Right lobe of liver (tissue), 6 donors: ENCODE data around the gene TNS1. TPM values are rescaled to one million over a fixed set of nuclear protein-coding genes. Genes with fewer than 3 reads are reported as not detected.

Experiments used
- ATAC-seq, 4 donors: fragments of 200-7000 bp; cut with Tn5 transposase; one replicate each; pipeline ENCODE4 v1.9.1; 2020; ENCODE audit warnings: mild to moderate bottlenecking in 4 of 4, moderate library complexity in 4 of 4
- DNase-seq, 3 donors: peaks; one replicate each; pipeline ENCODE4 v3.0.0-alpha.2; 2020
- H3K27ac ChIP-seq, 3 donors: fragments of 200-600 bp; one replicate each; pipeline ENCODE4 v1.8.0; 2022
- H3K27me3 ChIP-seq, 2 donors: fragments of 200-600 bp; one replicate each; pipeline ENCODE4 v1.8.0; 2022
- H3K36me3 ChIP-seq, 4 donors: fragments of 200-600 bp; sonication (generic) in 1 of 4; one replicate each; pipeline versions ENCODE4 v1.5.1 to v1.8.0; 2017 to 2022; ENCODE audit warnings: control low read depth in 1 of 4
- H3K4me1 ChIP-seq, 4 donors: fragments of 200-600 bp; sonication (generic) in 1 of 4; one replicate each; pipeline versions ENCODE4 v1.5.1 to v1.8.0; 2017 to 2022; ENCODE audit warnings: control low read depth in 1 of 4
- H3K4me3 ChIP-seq, 3 donors: fragments of 200-600 bp; one replicate each; pipeline ENCODE4 v1.8.0; 2022
- H3K9me3 ChIP-seq, 4 donors: fragments of 200-600 bp; sonication (generic) in 1 of 4; one replicate each; pipeline versions ENCODE4 v1.5.1 to v1.8.0; 2017 to 2022; ENCODE audit warnings: control low read depth in 1 of 4
- POLR2A ChIP-seq: fragments of 450-650 bp; IDR thresholded peaks from one replicate; pipeline ENCODE4 v1.6.1; 2017; ENCODE audit warnings: antibody characterized with exemption, mild to moderate bottlenecking
- WGBS: methylation state at CpG from one replicate; pipeline ENCODE4 v1.1.6; 2018; ENCODE audit warnings: low coverage, low lambda C conversion rate; ENCODE audit not compliant: insufficient coverage; ENCODE audit errors: missing lambda C conversion rate; 5-methylcytosine and 5-hydroxymethylcytosine counted together
- intact Hi-C, 2 donors: fragments of 100-400 bp; cut with DNase I; formaldehyde crosslinking; loops; one replicate each; pipeline versions ENCODE4 v1.11.2 to v1.14.1; 2022
- total RNA-seq, 6 experiments: library from RNA; depleted of rRNA in 2 of 6; stranded (reverse); fragments of >200 nt in 2 of 6; fragmentation: NEBNext Ultra II Directional in 3 of 6; extraction: Animal tissue kit (Norgen Biotek cat#: 25700) in 3 of 6; gene quantifications; one replicate each; pipeline versions ENCODE4 v1.1.0 to v1.2.4, GENCODE V29; 2016 to 2023
- TF ChIP-seq, protein P1 (sequence below), 4 donors: fragments of 200-600 bp in 3 of 4; fragments of 450-650 bp in 1 of 4; IDR thresholded peaks; one replicate each; pipeline versions ENCODE4 v1.5.1 to v1.8.0; 2016 to 2022; ENCODE audit warnings: antibody characterized with exemption in 4 of 4, mild to moderate bottlenecking in 2 of 4
- donor health status: DM: no; HTN: yes; CAD: no.
- donor health status: DM: no; HTN: no; CAD: no.
- donor health status: DM: no; HTN: no; CAD: no.
- donor health status: DM: no; HTN: yes; CAD: no.
- donor health status: DM: no; HTN: yes; CAD: no.

TNS1 gene
- total RNA-seq, 6 experiments from 2014 or later: 68.4 to 209 (median 99.2) TPM

DNA sequence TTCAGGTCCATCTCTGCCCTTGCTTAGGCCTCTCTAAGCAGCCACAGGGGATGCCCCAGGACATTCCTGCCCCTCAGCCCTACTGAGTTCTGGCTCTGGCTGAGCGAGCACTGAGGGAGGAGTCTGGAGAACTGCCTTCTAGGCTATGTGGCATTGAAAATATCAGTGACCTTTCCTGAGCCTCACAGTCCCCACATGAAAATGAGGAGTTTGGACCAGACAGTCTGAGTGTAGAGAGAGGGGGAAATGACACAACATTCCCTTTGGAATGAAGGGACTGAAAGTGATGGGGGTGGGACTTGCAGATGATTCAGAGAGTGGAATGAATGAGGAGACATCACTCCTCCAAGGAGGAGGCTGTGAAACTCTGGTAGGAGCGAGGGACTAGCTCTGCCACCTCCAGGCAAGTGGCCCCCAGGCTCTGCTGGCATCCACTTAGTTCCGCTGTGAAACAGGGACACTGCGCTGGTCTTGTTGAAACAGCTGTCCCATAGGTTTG, 8.0 kb downstream of the TNS1 start:
- DNase-seq (no peak), ATAC-seq (peak in 1 of 4 donors; percentile 7)
- Histone ChIP-seq H3K36me3 (no peaks in the 10 kb centered on the region), H3K4me3 (no peak overlapping the region), H3K4me1 (no peaks in the 10 kb centered on the region), H3K27ac (no peak overlapping the region), H3K27me3 (no peaks in the 10 kb centered on the region), H3K9me3 (no peaks in the 10 kb centered on the region)
- TF ChIP-seq, protein P1, sequence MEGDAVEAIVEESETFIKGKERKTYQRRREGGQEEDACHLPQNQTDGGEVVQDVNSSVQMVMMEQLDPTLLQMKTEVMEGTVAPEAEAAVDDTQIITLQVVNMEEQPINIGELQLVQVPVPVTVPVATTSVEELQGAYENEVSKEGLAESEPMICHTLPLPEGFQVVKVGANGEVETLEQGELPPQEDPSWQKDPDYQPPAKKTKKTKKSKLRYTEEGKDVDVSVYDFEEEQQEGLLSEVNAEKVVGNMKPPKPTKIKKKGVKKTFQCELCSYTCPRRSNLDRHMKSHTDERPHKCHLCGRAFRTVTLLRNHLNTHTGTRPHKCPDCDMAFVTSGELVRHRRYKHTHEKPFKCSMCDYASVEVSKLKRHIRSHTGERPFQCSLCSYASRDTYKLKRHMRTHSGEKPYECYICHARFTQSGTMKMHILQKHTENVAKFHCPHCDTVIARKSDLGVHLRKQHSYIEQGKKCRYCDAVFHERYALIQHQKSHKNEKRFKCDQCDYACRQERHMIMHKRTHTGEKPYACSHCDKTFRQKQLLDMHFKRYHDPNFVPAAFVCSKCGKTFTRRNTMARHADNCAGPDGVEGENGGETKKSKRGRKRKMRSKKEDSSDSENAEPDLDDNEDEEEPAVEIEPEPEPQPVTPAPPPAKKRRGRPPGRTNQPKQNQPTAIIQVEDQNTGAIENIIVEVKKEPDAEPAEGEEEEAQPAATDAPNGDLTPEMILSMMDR (IDR thresholded peaks at IDR 0.05): no peak
- no peak for TF ChIP-seq POLR2A
- WGBS: 50% methylated on average over 2 of the region's 4 CpGs
- intact Hi-C loops: loop anchor here (5.0 to 10.0 kb wide), 2 partner anchors 110 to 208 kb away; no protein-coding TSS in a partner anchor

DNA sequence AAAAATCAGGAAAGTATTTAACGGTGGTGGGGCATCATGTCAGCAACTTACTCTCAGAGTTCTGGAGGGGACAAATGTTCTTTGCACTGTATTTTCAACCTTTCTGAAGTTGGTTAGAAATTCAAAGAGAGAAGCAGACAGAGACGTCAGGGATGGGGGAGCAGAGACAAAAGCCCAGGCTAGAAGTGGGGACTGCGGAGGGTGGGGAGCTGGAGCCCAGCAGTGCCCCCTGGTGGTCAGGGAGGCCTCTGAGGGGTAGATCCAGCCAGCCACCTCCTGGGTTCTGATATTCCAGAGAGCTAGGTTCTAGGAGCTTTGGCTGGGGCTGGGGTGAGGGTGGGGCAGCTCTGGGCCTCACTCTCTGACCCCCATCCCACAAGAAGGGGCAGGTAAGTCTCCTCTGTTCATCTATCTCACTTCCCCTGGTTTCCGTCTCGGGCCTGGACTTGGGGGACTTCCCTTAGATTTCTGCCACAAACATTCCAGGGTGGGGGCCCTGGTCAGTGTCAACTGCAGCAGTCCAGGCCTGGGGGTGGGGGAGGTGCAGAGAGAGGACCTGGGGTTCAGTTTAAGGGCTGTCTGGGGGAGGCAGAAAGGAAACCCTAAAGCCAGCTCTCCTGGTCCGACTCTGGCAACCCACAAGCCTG, 8.9 kb downstream of the TNS1 start:
- 53% methylated on average over 6 of the region's 6 CpGs for WGBS
- Histone ChIP-seq H3K4me1 (no peaks in the 10 kb centered on the region), H3K9me3 (no peaks in the 10 kb centered on the region), H3K27me3 (no peaks in the 10 kb centered on the region), H3K27ac (no peak overlapping the region), H3K4me3 (no peak overlapping the region), H3K36me3 (no peaks in the 10 kb centered on the region)
- intact Hi-C loops: loop anchor here (5.0 to 10.0 kb wide), 2 partner anchors 109 to 207 kb away; no protein-coding TSS in a partner anchor
- TF ChIP-seq, protein P1 (IDR thresholded peaks at IDR 0.05): peak; percentile 65 to 83 (median 77)
- TF ChIP-seq POLR2A: no peak
- DNase-seq (peak; percentile 71 to 73 (median 73)), ATAC-seq (peak; percentile 78 to 87 (median 82))

DNA sequence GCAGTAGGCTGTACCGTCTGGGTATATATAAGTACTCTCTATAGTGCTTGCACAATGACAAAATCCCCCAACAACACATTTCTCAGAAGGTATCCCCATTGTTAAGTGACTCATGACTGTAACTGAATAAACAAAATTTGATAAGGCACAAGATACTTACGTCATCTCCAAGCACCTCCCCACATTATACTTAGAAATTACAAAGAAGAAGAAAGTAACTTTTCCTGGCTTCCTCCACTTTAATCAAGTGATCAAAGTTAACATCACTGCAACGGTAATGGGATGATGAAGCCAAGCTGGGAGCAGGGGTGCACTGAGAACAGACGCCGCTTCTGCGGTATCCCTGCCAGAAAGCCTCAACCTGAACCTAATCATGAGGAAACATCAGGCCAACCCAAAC, 9.7 kb downstream of the TNS1 start:
- WGBS: 71% methylated on average over 6 of the region's 6 CpGs
- Histone ChIP-seq H3K4me1 (peaks cover 0 to 7% (median 2%) of the 10 kb centered on the region in 4 donors), H3K9me3 (no peaks in the 10 kb centered on the region), H3K27me3 (no peaks in the 10 kb centered on the region), H3K27ac (no peak overlapping the region), H3K36me3 (no peaks in the 10 kb centered on the region), H3K4me3 (no peak overlapping the region)
- no peak for DNase-seq
- intact Hi-C loops: loop anchor here (5.0 to 10.0 kb wide), 2 partner anchors 108 to 206 kb away; no protein-coding TSS in a partner anchor
- no peak for ATAC-seq
- TF ChIP-seq POLR2A: no peak
- TF ChIP-seq, protein P1 (IDR thresholded peaks at IDR 0.05): no peak

DNA sequence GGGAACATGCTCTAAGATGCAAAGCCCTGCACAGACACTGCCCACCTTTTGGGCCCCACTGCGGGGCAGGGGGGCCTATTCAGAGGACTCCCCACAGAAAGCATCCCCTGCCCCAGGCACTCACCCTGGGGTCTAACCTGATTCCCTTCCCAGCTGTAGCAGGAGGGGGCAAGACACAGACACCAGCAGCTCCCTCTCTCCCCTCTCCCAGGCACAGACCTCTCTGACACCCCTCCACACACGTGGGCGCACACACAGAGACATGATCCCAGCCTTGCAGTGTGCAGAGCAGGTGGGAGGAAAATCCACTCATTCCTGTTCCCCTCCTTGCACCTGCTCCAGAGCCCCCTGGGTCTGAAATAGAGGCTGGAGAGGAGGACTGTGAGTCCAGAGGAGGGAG, 10.7 kb downstream of the TNS1 start:
- ATAC-seq (no peak), DNase-seq (no peak)
- intact Hi-C loops: loop anchor here (5.0 to 10.0 kb wide), 2 partner anchors 107 to 205 kb away; no protein-coding TSS in a partner anchor
- Histone ChIP-seq H3K27me3 (no peaks in the 10 kb centered on the region), H3K36me3 (no peaks in the 10 kb centered on the region), H3K4me3 (no peak overlapping the region), H3K9me3 (no peaks in the 10 kb centered on the region), H3K4me1 (peaks cover 0 to 14% (median 5%) of the 10 kb centered on the region in 4 donors), H3K27ac (no peak overlapping the region)
- no peak for TF ChIP-seq POLR2A
- TF ChIP-seq, protein P1 (IDR thresholded peaks at IDR 0.05): no peak
- 67% methylated on average over 3 of the region's 3 CpGs for WGBS
